ENCODE results near the gene MLLT1.

DNA sequence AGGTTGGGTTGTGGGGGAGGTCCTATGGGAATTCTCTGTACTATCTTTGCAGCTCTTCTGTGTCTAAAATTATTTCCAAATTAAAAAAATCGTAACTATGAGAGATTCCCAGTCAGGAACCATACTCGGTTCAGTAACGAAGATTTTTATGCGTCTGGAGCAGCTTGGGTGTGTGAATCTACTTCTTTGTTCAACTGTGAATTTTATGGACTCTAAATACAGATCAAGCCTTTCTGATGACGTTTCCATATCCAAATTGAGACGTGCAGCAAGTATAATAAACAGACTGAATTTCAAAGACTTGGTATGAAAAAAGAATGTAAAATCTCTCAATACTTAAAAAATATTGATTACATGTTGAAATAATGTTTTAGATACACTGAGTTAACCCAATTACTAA, 30.9 kb downstream of the MLLT1 start:
- TF ChIP-seq, protein P1, sequence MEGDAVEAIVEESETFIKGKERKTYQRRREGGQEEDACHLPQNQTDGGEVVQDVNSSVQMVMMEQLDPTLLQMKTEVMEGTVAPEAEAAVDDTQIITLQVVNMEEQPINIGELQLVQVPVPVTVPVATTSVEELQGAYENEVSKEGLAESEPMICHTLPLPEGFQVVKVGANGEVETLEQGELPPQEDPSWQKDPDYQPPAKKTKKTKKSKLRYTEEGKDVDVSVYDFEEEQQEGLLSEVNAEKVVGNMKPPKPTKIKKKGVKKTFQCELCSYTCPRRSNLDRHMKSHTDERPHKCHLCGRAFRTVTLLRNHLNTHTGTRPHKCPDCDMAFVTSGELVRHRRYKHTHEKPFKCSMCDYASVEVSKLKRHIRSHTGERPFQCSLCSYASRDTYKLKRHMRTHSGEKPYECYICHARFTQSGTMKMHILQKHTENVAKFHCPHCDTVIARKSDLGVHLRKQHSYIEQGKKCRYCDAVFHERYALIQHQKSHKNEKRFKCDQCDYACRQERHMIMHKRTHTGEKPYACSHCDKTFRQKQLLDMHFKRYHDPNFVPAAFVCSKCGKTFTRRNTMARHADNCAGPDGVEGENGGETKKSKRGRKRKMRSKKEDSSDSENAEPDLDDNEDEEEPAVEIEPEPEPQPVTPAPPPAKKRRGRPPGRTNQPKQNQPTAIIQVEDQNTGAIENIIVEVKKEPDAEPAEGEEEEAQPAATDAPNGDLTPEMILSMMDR (IDR thresholded peaks at IDR 0.05; ENCODE audit: low read depth, low read length): no peak
- no peak for TF ChIP-seq EZH2phosphoT487 (IDR thresholded peaks at IDR 0.05; ENCODE audit: low read depth)
